Hepatic stellate cell (primary cell): ENCODE data around the gene RUFY3.
"Not testable (repeated sequence)": the region's sequence is repeated elsewhere in the genome, so short reads cannot be mapped to it uniquely, and the experiment has no call there.

Source experiments
- DNase-seq: peaks from one replicate; pipeline ENCODE4 v3.0.0; 2011; ENCODE audit warnings: low spot score

The RUFY3 gene

GRCh38 chr4:70788733-70789132 lies 67.0 kb downstream of the RUFY3 start:
- no peak for DNase-seq

GRCh38 chr4:70793626-70794025 lies 71.9 kb downstream of the RUFY3 start:
- no peak for DNase-seq

- DNase-seq = no peak
Observed at GRCh38 chr4:70801265-70801809, 79.6 kb downstream of the RUFY3 start.

GRCh38 chr4:70802928-70803580 lies 81.3 kb downstream of the RUFY3 start:
- no peak for DNase-seq

- no peak for DNase-seq
Observed at GRCh38 chr4:70808151-70808550, 86.4 kb downstream of the RUFY3 start.

- DNase-seq = no peak
Observed at GRCh38 chr4:70815370-70815769, 93.6 kb downstream of the RUFY3 start.

- no peak for DNase-seq
Observed at GRCh38 chr4:70816894-70817293, 95.1 kb downstream of the RUFY3 start.

GRCh38 chr4:70818173-70818855 lies 96.5 kb downstream of the RUFY3 start:
- no peak for DNase-seq

- DNase-seq = no peak
Observed at GRCh38 chr4:70818921-70819320, 97.2 kb downstream of the RUFY3 start.

- no peak for DNase-seq
Observed at GRCh38 chr4:70829015-70829414, 107.3 kb downstream of the RUFY3 start.

- no peak for DNase-seq
Observed at GRCh38 chr4:70829492-70829891, 107.7 kb downstream of the RUFY3 start.

GRCh38 chr4:70830054-70830453 lies 108.3 kb downstream of the RUFY3 start:
- DNase-seq = no peak

GRCh38 chr4:70831293-70831692 lies 109.5 kb downstream of the RUFY3 start:
- DNase-seq = no peak

- no peak for DNase-seq
Observed at GRCh38 chr4:70833675-70834074, 111.9 kb downstream of the RUFY3 start.

- no peak for DNase-seq
Observed at GRCh38 chr4:70836081-70836480, 114.3 kb downstream of the RUFY3 start.

GRCh38 chr4:70838204-70838603 lies 116.4 kb downstream of the RUFY3 start:
- DNase-seq = peak; percentile 16

- peak; percentile 71 for DNase-seq
Observed at GRCh38 chr4:70838666-70839588, 117.2 kb downstream of the RUFY3 start.

GRCh38 chr4:70839589-70840093 lies 117.9 kb downstream of the RUFY3 start, which contains the start of gene GRSF1:
Gene GRSF1 (minus strand): TSS chr4:70839890. CDS start chr4:70839827, 63 bp downstream.
- DNase-seq = peak; percentile 94

GRCh38 chr4:70840137-70840536 lies 118.4 kb downstream of the RUFY3 start:
- peak; percentile 9 for DNase-seq

GRCh38 chr4:70840631-70841030 lies 118.9 kb downstream of the RUFY3 start:
- DNase-seq = not testable (repeated sequence)

- no peak for DNase-seq
Observed at GRCh38 chr4:70841211-70841610, 119.4 kb downstream of the RUFY3 start.

GRCh38 chr4:70841951-70842350 lies 120.2 kb downstream of the RUFY3 start:
- no peak for DNase-seq
